NCI-H1092 treated with DMSO at 0.1 percent for 48 hours (cell line): Measurements from ENCODE around the gene TRIM41.
"Not testable (repeated sequence)": the region's sequence is repeated elsewhere in the genome, so short reads cannot be mapped to it uniquely, and the experiment has no call there.

Experiments used
- DNase-seq: peaks from one replicate; lab custom pipeline; 2025; lab: John Stamatoyannopoulos, UW

TRIM41 gene

DNA sequence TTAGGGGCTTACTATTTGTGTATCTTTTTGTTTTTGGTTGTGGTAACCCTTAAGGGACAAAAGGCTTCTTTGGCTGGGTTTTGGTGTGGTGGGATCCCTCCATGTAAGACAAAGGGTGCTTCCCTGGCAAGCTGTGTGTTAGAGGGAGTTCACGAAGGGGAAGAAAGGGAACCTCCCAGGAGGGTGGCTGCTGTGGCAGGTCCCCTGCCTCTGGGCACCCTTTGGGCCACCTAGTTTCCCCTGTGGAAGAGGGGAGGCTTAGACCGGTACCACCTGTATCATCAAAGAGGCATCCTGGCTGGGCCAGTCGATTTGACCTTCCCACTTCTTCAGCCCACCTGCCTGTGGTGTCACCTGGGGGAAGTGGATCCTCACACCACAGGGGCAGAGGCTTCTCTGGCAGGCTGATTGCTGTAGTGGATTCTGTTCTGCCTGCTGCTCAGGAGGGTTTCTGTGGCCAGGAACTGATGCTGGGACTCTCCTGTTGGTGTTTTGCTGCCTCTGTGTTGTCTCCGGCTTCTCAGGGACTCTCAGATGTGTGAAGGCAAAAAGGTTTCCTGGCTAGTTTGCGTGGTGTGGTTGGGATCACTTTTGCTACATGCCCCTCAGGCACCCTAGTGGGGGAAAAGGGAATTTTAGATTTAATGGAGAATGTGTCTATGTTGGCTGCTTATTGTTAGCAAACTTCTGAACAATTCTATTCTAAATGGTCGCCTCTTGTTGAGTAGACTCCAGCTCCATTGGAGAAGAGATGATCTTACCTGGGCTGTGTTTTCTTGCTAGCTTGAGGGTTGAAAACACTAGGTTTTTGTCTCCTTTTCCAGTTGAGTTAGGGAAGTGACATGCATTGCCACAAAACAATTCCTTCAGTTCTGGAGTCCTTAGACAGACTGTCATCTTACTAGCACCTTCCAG is 61.0 kb downstream of the TRIM41 start:
- DNase-seq, result not testable (repeated sequence)
